Measurements from ENCODE around the gene TPM4. TPM values are rescaled to one million over a fixed set of nuclear protein-coding genes. Genes with fewer than 3 reads are reported as not detected.

TPM4 gene
- total and polyA plus RNA-seq, 2 experiments from 2014 or later, result 223 to 288 TPM

- Histone ChIP-seq H3K79me2 (replicated peaks; ENCODE audit: insufficient read depth) (no peaks in the 10 kb centered on the region), H3K36me3 (ENCODE audit: insufficient read depth) (no peaks in the 10 kb centered on the region), H3F3A (replicated peaks; ENCODE audit: low read depth) (no peaks in the 10 kb centered on the region), H3K4me1 (ENCODE audit: insufficient read depth) (no peaks in the 10 kb centered on the region), H4K20me1 (replicated peaks; ENCODE audit: insufficient read depth) (no peaks in the 10 kb centered on the region), H3K27ac (ENCODE audit: low read depth) (no peak overlapping the region), H3K4me3 (no peak overlapping the region), H3K4me2 (no peak overlapping the region), H2AFZ (no peak overlapping the region), H3K27me3 (ENCODE audit: insufficient read depth) (no peaks in the 10 kb centered on the region), H3K9me2 (ENCODE audit: insufficient read depth) (no peaks in the 10 kb centered on the region)
- H3K9me3 Mint-ChIP-seq, result peaks cover 90% of the 10 kb centered on the region
- H3K4me1 Mint-ChIP-seq, result no peaks in the 10 kb centered on the region
- ATAC-seq, result no peak
- peaks cover 26% of the 10 kb centered on the region for H3K36me3 Mint-ChIP-seq (ENCODE audit: low read depth)
- no peak overlapping the region for H3K4me3 Mint-ChIP-seq
- peaks cover 17% of the 10 kb centered on the region for H3K27me3 Mint-ChIP-seq (ENCODE audit: insufficient read depth, low read depth, poor library complexity)
- no peak overlapping the region for H3K27ac Mint-ChIP-seq
- TF ChIP-seq STAT1 (IDR thresholded peaks at IDR 0.05; ENCODE audit: unreplicated experiment), result no peak
- TF ChIP-seq, protein P1, sequence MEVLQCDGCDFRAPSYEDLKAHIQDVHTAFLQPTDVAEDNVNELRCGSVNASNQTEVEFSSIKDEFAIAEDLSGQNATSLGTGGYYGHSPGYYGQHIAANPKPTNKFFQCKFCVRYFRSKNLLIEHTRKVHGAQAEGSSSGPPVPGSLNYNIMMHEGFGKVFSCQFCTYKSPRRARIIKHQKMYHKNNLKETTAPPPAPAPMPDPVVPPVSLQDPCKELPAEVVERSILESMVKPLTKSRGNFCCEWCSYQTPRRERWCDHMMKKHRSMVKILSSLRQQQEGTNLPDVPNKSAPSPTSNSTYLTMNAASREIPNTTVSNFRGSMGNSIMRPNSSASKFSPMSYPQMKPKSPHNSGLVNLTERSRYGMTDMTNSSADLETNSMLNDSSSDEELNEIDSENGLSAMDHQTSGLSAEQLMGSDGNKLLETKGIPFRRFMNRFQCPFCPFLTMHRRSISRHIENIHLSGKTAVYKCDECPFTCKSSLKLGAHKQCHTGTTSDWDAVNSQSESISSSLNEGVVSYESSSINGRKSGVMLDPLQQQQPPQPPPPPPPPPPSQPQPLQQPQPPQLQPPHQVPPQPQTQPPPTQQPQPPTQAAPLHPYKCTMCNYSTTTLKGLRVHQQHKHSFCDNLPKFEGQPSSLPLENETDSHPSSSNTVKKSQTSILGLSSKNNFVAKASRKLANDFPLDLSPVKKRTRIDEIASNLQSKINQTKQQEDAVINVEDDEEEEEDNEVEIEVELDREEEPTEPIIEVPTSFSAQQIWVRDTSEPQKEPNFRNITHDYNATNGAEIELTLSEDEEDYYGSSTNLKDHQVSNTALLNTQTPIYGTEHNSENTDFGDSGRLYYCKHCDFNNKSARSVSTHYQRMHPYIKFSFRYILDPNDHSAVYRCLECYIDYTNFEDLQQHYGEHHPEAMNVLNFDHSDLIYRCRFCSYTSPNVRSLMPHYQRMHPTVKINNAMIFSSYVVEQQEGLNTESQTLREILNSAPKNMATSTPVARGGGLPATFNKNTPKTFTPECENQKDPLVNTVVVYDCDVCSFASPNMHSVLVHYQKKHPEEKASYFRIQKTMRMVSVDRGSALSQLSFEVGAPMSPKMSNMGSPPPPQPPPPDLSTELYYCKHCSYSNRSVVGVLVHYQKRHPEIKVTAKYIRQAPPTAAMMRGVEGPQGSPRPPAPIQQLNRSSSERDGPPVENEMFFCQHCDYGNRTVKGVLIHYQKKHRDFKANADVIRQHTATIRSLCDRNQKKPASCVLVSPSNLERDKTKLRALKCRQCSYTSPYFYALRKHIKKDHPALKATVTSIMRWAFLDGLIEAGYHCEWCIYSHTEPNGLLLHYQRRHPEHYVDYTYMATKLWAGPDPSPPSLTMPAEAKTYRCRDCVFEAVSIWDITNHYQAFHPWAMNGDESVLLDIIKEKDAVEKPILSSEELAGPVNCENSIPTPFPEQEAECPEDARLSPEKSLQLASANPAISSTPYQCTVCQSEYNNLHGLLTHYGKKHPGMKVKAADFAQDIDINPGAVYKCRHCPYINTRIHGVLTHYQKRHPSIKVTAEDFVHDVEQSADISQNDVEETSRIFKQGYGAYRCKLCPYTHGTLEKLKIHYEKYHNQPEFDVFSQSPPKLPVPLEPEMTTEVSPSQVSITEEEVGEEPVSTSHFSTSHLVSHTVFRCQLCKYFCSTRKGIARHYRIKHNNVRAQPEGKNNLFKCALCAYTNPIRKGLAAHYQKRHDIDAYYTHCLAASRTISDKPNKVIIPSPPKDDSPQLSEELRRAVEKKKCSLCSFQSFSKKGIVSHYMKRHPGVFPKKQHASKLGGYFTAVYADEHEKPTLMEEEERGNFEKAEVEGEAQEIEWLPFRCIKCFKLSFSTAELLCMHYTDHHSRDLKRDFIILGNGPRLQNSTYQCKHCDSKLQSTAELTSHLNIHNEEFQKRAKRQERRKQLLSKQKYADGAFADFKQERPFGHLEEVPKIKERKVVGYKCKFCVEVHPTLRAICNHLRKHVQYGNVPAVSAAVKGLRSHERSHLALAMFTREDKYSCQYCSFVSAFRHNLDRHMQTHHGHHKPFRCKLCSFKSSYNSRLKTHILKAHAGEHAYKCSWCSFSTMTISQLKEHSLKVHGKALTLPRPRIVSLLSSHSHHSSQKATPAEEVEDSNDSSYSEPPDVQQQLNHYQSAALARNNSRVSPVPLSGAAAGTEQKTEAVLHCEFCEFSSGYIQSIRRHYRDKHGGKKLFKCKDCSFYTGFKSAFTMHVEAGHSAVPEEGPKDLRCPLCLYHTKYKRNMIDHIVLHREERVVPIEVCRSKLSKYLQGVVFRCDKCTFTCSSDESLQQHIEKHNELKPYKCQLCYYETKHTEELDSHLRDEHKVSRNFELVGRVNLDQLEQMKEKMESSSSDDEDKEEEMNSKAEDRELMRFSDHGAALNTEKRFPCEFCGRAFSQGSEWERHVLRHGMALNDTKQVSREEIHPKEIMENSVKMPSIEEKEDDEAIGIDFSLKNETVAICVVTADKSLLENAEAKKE (CRISPR knock-in tag; IDR thresholded peaks at IDR 0.05), result no peak
- no peak for TF ChIP-seq JUNB (IDR thresholded peaks at IDR 0.05; ENCODE audit: unreplicated experiment)
- TF ChIP-seq, protein P2, sequence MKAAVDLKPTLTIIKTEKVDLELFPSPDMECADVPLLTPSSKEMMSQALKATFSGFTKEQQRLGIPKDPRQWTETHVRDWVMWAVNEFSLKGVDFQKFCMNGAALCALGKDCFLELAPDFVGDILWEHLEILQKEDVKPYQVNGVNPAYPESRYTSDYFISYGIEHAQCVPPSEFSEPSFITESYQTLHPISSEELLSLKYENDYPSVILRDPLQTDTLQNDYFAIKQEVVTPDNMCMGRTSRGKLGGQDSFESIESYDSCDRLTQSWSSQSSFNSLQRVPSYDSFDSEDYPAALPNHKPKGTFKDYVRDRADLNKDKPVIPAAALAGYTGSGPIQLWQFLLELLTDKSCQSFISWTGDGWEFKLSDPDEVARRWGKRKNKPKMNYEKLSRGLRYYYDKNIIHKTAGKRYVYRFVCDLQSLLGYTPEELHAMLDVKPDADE (IDR thresholded peaks at IDR 0.05), result no peak
- TF ChIP-seq EZH2 (IDR thresholded peaks at IDR 0.05; ENCODE audit: low read depth, unreplicated experiment), result no peak
- no peak for TF ChIP-seq ZNF331 (CRISPR knock-in tag; IDR thresholded peaks at IDR 0.05; ENCODE audit: low read depth)
- TF ChIP-seq NANOG (IDR thresholded peaks at IDR 0.05; ENCODE audit: borderline replicate concordance), result no peak
- TF ChIP-seq CREB1 (CRISPR knock-in tag; IDR thresholded peaks at IDR 0.05; ENCODE audit: low read depth), result no peak
- TF ChIP-seq, protein P3, sequence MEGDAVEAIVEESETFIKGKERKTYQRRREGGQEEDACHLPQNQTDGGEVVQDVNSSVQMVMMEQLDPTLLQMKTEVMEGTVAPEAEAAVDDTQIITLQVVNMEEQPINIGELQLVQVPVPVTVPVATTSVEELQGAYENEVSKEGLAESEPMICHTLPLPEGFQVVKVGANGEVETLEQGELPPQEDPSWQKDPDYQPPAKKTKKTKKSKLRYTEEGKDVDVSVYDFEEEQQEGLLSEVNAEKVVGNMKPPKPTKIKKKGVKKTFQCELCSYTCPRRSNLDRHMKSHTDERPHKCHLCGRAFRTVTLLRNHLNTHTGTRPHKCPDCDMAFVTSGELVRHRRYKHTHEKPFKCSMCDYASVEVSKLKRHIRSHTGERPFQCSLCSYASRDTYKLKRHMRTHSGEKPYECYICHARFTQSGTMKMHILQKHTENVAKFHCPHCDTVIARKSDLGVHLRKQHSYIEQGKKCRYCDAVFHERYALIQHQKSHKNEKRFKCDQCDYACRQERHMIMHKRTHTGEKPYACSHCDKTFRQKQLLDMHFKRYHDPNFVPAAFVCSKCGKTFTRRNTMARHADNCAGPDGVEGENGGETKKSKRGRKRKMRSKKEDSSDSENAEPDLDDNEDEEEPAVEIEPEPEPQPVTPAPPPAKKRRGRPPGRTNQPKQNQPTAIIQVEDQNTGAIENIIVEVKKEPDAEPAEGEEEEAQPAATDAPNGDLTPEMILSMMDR (conservative IDR thresholded peaks at IDR 0.05; ENCODE audit: low read depth in 2 of 2), result no peak
- no peak for TF ChIP-seq POLR2AphosphoS5 (IDR thresholded peaks at IDR 0.05; ENCODE audit: low read depth)
- no peak for TF ChIP-seq REST (IDR thresholded peaks at IDR 0.05; ENCODE audit: unreplicated experiment)
- TF ChIP-seq EZH2phosphoT487 (IDR thresholded peaks at IDR 0.05; ENCODE audit: unreplicated experiment), result no peak
- DNase-seq (ENCODE audit: low spot score), result no peak
These were observed 42.6 kb upstream of the TPM4 start for GRCh38 chr19:16033721-16034120.
